ENCODE data around the gene RTRAF.

DNA sequence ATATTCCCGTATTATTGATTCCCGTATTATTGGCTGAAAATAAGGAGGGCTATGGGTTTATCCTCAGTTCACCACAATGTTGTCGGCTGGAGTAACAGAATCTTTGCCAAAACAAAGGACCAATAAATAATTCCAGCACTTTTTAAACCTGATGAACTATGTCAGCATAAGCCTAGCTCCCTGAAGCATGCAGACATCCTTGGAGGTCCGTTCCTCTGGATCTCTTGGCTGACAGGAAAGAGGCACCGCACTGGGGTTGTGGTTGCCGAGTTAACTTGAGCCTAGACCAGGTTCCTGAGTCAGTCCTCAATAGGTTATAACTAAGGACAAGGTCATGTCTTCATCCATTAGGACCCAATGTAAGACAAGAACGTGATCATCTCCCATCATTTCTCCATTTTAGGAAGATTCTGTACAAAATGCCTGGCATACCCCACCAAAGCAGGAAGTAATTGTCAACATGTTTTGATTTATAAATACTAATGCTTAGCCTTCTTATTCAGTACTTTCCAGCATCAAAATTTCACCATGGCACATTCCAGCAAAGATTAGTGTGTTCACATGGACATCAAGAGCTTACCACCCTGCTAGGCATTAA lies 43.0 kb downstream of the RTRAF start:
- TF ChIP-seq, protein P1, sequence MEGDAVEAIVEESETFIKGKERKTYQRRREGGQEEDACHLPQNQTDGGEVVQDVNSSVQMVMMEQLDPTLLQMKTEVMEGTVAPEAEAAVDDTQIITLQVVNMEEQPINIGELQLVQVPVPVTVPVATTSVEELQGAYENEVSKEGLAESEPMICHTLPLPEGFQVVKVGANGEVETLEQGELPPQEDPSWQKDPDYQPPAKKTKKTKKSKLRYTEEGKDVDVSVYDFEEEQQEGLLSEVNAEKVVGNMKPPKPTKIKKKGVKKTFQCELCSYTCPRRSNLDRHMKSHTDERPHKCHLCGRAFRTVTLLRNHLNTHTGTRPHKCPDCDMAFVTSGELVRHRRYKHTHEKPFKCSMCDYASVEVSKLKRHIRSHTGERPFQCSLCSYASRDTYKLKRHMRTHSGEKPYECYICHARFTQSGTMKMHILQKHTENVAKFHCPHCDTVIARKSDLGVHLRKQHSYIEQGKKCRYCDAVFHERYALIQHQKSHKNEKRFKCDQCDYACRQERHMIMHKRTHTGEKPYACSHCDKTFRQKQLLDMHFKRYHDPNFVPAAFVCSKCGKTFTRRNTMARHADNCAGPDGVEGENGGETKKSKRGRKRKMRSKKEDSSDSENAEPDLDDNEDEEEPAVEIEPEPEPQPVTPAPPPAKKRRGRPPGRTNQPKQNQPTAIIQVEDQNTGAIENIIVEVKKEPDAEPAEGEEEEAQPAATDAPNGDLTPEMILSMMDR (conservative IDR thresholded peaks at IDR 0.05): no peak
- no peak for TF ChIP-seq ZFX (IDR thresholded peaks at IDR 0.05)
